ENCODE measurements around the gene OR6C3. TPM values are rescaled to one million over a fixed set of nuclear protein-coding genes. Genes with fewer than 3 reads are reported as not detected.

OR6C3 gene
- total RNA-seq (2021; ENCODE audit: unreplicated experiment) (not detected), Bru-seq, nascent RNA (not detected), BruChase-seq, experiment 1, labeled RNA remaining after a 2-hour chase (not detected), BruChase-seq, experiment 2, labeled RNA remaining after a 6-hour chase (not detected)
- polyA plus RNA-seq (2012; ENCODE audit: insufficient read length), result not detected
- long read RNA-seq, result 0 reads

DNA sequence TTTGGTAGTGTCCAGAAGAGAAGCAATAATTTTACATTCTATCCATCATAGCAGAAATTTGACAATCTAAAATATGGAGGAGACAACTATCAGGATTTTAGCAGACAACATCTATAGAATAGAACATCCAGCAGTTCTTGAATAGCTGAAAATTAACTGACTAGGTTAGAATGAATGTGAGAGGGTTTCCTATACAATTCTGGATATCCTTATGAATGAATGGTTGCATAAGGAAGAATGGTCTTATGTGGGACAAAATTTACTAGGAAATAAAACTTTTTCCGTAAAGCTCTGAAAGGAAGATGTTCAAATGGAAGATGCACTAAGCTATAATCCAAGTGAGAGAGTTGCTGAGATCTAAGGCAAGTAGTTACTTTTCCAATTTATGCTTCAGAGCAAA, at the start of gene OR6C3:
Gene OR6C3 (plus strand): TSS at position 301 of the 400 bp plus-strand sequence. CDS start 955 bp downstream, outside the sequence.
- intact Hi-C loops (cut with micrococcal nuclease; ENCODE audit: unreplicated experiment), result no loop called here
- POLR2A ChIA-PET, result no interaction called here

DNA sequence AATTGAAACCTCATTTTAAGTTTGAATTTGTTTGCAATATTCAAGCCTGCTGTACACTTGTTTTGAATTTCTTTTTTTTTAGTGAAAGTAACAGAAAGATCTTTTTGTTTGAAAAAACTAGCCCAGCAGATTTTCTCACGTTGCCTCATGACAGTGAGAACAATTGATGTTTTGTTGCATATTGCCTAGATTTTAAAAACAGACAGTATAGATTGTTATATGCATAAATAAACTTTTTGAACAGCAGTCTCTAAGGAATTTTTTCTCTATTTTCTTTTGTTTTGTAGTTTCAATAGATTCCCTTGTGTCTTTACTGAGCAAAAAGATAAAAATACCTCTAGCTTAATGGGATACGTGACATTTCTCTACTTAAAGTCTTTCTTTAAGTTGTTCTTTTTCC, 49.6 kb upstream of the OR6C3 start:
- intact Hi-C loops (cut with micrococcal nuclease; ENCODE audit: unreplicated experiment) (no loop called here), in situ Hi-C loops (cut with HindIII; ENCODE audit: low pct_unique_long_range_greater_than_20kb, low sequenced_read_pairs) (no loop called here)
- Histone ChIP-seq H3K4me1 (ENCODE audit: control insufficient read depth, insufficient read depth, low read length) (no peaks in the 10 kb centered on the region), H3K27ac (ENCODE audit: low read length) (no peak overlapping the region), H3K9me3 (ENCODE audit: control insufficient read depth, insufficient read depth, low read depth, low read length) (no peaks in the 10 kb centered on the region), H3K4me3 (ENCODE audit: low read depth in 2 of 2, low read length in 2 of 2) (no peak overlapping the region), H3K36me3 (ENCODE audit: control insufficient read depth, insufficient read depth, low read length) (no peaks in the 10 kb centered on the region), H3K27me3 (ENCODE audit: control insufficient read depth, insufficient read depth, low read length) (no peaks in the 10 kb centered on the region; the same call in none of the 2 replicates)
- POLR2A ChIA-PET, result no interaction called here
- CTCF ChIA-PET, result no interaction called here
- TF ChIP-seq SIN3A (IDR thresholded peaks at IDR 0.05; ENCODE audit: borderline replicate concordance, insufficient read depth, low read depth, low read length) (no peak), TCF7L2 (IDR thresholded peaks at IDR 0.05; ENCODE audit: low read depth, low read length) (no peak), POLR2AphosphoS5 (IDR thresholded peaks at IDR 0.05; ENCODE audit: low read depth, low read length) (no peak)
- TF ChIP-seq, protein P1, sequence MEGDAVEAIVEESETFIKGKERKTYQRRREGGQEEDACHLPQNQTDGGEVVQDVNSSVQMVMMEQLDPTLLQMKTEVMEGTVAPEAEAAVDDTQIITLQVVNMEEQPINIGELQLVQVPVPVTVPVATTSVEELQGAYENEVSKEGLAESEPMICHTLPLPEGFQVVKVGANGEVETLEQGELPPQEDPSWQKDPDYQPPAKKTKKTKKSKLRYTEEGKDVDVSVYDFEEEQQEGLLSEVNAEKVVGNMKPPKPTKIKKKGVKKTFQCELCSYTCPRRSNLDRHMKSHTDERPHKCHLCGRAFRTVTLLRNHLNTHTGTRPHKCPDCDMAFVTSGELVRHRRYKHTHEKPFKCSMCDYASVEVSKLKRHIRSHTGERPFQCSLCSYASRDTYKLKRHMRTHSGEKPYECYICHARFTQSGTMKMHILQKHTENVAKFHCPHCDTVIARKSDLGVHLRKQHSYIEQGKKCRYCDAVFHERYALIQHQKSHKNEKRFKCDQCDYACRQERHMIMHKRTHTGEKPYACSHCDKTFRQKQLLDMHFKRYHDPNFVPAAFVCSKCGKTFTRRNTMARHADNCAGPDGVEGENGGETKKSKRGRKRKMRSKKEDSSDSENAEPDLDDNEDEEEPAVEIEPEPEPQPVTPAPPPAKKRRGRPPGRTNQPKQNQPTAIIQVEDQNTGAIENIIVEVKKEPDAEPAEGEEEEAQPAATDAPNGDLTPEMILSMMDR (IDR thresholded peaks at IDR 0.05), result no peak
- TF ChIP-seq, protein P2, sequence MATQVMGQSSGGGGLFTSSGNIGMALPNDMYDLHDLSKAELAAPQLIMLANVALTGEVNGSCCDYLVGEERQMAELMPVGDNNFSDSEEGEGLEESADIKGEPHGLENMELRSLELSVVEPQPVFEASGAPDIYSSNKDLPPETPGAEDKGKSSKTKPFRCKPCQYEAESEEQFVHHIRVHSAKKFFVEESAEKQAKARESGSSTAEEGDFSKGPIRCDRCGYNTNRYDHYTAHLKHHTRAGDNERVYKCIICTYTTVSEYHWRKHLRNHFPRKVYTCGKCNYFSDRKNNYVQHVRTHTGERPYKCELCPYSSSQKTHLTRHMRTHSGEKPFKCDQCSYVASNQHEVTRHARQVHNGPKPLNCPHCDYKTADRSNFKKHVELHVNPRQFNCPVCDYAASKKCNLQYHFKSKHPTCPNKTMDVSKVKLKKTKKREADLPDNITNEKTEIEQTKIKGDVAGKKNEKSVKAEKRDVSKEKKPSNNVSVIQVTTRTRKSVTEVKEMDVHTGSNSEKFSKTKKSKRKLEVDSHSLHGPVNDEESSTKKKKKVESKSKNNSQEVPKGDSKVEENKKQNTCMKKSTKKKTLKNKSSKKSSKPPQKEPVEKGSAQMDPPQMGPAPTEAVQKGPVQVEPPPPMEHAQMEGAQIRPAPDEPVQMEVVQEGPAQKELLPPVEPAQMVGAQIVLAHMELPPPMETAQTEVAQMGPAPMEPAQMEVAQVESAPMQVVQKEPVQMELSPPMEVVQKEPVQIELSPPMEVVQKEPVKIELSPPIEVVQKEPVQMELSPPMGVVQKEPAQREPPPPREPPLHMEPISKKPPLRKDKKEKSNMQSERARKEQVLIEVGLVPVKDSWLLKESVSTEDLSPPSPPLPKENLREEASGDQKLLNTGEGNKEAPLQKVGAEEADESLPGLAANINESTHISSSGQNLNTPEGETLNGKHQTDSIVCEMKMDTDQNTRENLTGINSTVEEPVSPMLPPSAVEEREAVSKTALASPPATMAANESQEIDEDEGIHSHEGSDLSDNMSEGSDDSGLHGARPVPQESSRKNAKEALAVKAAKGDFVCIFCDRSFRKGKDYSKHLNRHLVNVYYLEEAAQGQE (IDR thresholded peaks at IDR 0.05; ENCODE audit: insufficient read depth in 1 of 2, low read depth in 2 of 2, low read length in 1 of 2), result no peak
- ATAC-seq (no peak), DNase-seq (ENCODE audit: low read depth, low spot score) (no peak)
- no TSS peak for BruUV-seq (replicated peaks)

More for the DNA sequence above, at the start of gene OR6C3:
- TF ChIP-seq SIN3A (IDR thresholded peaks at IDR 0.05; ENCODE audit: borderline replicate concordance, insufficient read depth, low read depth, low read length) (no peak), TCF7L2 (IDR thresholded peaks at IDR 0.05; ENCODE audit: low read depth, low read length) (no peak), POLR2AphosphoS5 (IDR thresholded peaks at IDR 0.05; ENCODE audit: low read depth, low read length) (no peak)
- TF ChIP-seq, protein P1 (IDR thresholded peaks at IDR 0.05), result no peak
- TF ChIP-seq, protein P2 (IDR thresholded peaks at IDR 0.05; ENCODE audit: insufficient read depth in 1 of 2, low read depth in 2 of 2, low read length in 1 of 2), result no peak
- no peaks in the 10 kb centered on the region for H3K4me1 ChIP-seq (ENCODE audit: control insufficient read depth, insufficient read depth, low read length)
- DNase-seq (ENCODE audit: low read depth, low spot score) (no peak), ATAC-seq (no peak)
- no peaks in the 10 kb centered on the region for H3K36me3 ChIP-seq (ENCODE audit: control insufficient read depth, insufficient read depth, low read length)
- no peak within 1 kb of the TSS for H3K27ac ChIP-seq (ENCODE audit: low read length)
- no TSS peak for BruUV-seq (replicated peaks)
- H3K9me3 ChIP-seq (ENCODE audit: control insufficient read depth, insufficient read depth, low read depth, low read length), result no peaks in the 10 kb centered on the region
- H3K27me3 ChIP-seq (ENCODE audit: control insufficient read depth, insufficient read depth, low read length), result no peaks in the 10 kb centered on the region
- no peak within 1 kb of the TSS for H3K4me3 ChIP-seq (ENCODE audit: low read depth in 2 of 2, low read length in 2 of 2)
- in situ Hi-C loops (cut with HindIII; ENCODE audit: low pct_unique_long_range_greater_than_20kb, low sequenced_read_pairs), result no loop called here
- CTCF ChIA-PET, result no interaction called here
